GM19468 (cell line): Measurements from ENCODE around the gene AK1.

ENCODE experiments used
- ATAC-seq: cut with Tn5 transposase; IDR thresholded peaks from one replicate; pipeline ENCODE4 v1.9.1; 2021; ENCODE audit warnings: mild to moderate bottlenecking, moderate library complexity, moderate number of reproducible peaks; ENCODE audit not compliant: unreplicated experiment; ENCODE audit errors: extremely low read depth

The AK1 gene

DNA sequence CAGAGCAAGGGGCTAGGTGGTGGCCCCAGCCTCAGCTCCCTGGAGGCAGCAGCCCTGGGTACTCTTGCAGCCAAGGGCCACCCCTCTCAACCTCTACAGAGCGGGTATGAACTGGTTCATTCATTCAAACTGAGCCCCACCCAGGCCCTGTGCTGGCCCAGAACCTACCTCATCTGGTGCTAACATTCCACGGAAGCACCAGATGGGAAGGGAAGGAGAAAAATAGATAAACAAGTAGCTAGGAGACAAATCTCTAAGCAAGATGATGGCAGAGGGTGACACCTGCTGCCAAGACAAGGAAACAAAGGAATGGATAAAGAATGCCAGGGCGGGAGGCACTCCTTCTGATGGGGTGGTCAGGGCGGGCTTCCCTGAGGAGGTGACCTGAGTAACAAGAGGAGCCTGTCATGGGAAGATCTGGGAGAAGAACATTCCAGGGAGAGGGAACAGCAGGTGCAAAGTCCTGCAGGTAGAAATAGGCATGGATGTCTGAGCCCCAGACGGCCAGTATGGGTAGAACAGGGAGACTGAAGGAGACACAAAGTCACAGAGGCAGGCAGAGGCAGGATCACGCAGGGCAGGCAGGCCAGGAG, 33.2 kb upstream of the AK1 start:
- no peak for ATAC-seq

DNA sequence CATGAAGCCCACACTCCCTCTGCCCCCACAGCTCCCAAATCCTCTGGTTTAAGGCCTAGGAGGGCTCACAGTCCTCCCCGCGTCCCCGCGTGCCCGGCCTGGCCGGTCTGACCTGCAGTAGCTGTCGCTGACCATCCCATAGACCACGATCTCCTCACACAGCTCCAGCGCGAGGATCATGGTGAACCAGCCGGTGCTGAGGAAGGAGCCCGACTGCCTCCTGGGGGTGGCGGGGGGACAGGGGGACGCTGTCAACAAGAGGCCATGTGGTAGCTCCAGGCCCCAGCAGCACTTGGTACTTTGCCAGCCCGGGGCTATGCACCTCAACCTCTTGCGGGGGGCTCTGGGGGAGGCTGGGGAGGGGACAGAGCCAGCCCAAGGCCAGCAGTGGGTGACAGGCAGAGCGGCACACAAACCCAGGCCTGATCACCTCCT, 32.4 kb upstream of the AK1 start:
- no peak for ATAC-seq

DNA sequence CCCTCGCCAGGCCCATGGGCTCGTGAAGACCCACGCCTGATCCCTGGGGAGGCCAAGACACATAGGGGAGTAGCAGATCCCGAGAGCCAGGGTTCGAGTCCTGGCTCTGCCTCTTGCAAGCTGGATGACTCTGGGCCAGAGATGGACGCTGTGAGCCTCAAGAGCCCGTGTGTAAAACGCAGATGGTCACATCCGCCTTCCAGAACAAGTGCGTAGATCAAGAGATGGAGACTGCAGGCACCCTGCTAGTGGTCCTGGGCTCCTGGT, 31.1 kb upstream of the AK1 start:
- no peak for ATAC-seq

DNA sequence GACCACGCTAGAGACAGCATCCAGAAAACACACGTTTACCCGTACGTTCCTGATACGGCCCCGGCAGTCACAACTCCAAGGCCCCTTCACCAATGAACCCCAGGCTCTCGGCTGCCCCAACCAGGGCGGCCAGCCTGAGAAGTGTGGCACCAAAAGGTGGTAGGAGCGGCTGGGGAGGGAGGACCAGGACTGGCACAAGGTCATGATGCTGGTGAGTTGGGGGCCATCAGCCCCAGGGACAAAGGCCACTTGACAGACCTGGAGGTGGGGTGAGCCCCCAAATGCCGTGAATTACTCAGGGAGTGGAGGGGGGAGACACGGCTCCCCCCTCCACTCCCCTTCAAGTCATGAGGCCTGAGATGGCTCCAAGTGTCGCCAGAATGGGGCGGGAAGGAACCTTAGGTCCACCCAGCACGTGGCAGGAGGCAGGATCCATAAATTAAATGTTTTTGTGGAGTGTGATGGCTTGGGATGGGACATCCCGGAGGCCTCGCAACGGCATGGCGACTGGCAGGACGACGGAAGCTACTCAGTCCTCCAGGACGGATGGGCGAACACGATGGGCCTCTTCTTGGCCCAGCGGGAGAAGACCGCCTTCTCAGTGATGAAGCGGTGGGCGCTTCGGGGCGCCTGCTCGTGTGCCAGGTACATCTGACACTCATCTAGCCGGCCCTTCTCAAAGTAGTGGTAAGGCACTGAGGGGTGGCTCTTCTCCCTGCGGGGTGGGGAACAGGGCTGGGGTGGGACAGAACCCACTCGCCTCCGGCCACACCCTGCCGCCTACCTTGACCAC, 30.6 kb upstream of the AK1 start:
- ATAC-seq: no peak

DNA sequence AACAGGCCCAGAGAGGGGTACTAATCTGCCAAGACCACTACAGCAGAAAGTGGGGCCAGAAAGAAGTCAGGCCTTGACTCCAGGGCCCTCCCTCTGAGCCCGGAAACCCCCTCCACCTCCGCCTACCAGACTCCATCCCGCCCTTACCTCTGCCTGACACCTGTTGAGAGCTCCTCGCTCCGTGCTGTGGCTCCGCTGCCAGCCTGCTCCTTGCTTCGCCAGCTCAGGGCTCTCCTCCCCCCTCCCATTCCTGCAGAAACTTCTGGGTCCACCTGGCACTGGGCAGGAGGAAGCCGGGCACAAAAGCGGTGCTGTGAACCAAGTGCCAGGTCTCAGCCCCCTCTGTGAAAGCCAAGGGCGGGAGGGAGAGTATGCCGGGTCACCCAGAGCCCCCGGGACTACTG, 28.3 kb upstream of the AK1 start:
- ATAC-seq: no peak

DNA sequence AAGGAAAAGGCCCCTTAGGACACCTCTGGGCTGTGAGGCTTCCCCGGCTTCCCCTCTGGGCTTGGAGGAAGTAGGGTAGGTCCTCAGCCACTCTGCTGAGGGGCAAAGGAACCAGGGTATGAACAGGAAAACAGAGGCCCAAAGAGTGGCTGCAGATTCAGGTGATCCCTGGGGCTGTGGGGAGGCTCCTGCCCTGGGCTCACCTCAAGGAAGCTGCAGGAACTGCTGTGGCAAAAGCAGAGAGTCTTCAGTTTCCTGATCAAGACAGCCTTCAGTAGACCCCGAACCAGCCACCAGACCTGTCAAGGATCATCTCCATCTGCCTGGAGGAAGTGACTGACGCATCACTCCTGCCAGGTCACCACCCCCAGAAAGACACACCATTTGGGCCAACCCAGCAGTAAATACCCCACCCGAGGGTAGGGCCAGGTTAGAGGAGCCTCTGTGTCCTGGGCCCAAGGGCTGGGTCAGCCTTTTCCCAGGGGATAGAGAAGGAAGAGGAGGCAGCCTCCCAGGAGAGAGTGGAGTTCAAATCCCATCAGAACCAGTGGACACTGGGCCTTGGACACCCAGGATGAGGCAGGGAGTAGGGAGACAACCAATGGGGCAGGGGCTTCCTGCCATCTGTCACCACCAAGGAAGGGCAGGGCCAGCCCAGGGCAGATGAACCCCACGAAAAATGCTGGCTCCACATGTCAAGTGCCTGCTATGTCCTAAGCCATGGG, 27.7 kb upstream of the AK1 start:
- no peak for ATAC-seq

DNA sequence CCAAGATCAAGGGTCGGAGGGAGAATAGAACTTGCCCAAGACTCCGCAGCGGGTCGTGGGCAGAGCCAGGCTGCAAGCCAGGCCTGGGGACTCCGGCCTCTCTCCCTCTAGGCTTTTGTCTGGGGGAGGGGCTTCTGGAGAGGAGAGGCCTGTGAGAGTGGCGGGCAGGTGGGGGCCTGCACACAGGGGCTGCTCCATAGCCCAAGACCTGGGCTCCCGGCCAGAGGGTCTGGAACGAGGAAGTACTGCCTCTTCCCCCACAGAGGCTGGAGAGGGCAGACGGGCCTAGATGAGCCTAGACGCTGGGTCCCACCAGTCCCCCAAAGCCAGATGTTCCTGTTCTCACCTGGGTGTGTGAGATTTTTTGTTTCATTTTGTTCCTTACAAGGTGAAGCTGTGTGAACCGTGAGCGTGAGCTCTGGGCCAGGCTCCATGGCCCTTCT, 27.1 kb upstream of the AK1 start:
- ATAC-seq: no peak

DNA sequence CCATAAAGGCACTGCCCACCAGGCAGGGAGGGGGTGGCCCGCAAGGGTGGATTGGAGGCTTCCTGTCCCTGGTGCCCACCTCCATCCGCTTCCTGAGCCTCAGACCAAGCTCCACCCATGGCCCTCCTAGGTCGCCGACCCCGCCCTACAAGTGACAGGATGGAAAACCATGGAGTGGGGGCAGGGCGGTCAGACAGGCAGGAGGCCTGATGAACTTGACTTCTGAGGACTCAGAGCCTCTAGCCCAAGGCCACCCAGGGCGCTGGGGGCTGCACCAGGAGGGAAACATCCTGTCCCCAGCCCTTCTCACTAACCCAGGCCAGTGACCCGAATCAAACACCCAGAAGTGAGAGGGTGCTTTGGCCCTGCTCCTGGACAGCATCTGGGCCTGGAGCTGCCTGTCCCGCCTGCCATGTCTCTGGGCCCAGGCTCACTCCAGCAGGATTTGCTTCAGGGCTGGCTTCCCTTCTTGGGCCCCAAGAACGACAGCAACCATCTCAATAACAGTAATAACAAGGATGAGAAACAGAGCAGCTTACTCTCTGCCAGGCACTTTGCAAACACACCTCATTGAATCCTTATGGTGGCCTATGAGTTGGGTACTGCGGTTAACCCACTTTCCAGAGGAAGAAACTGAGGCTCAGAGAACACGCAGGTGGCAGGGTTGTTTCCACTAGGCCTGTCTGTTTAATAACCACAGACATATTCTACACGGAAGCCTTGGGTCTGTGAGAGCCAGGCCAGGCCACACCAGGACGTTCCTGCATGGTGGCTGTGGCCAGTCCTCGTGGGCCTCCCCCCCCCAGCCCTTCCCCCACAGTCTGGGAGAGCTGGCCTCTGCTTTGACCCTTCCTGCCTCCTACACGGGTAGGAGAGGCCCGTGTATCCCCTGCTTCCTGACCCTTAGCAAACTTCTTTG, 26.3 kb upstream of the AK1 start:
- no peak for ATAC-seq

DNA sequence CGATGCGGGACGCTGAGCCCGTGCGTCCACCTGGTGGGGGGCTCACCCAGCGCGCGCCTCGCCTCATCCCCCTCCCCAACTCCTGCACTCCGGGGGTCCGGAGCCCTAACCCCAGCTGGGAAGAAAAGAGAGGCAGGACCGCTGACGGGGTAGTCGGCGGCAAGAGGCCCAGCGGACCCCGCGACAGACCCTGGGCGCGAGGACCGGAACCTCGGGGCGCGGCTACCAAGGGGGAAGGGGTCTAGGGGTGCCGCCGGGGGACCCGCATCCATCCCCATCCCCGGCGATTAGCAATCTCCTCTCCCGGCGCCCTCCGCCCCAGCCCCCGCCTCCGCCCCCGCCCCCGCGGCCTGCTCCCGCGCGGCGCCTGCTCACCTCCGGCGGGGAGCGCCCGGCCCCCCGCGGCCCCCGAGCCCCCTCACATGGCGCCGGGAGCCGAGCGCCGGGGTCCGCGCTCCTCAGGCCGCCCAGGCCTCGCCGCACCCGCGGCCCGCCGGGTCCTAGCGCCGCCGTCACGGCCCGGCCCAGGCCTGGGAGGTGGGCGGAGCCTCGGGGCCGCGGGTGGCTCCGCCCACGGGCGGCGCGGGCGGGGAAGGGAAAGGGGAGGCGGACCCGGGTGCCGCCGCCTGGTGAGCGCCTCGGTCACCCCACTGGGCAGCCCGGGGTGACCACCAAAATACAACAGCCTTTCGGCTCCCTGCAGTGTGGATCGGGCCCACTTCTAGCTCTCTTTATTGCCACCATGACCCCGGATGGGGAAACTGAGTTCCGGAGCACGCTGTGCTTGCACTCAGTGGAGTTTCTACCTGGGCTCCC, 21.9 kb upstream of the AK1 start, which contains the start of gene ST6GALNAC6:
ST6GALNAC6 (minus strand) TSS at position 476 of the 816 bp plus-strand sequence. CDS start 1,622 bp downstream, outside the sequence.
- ATAC-seq: no peak

DNA sequence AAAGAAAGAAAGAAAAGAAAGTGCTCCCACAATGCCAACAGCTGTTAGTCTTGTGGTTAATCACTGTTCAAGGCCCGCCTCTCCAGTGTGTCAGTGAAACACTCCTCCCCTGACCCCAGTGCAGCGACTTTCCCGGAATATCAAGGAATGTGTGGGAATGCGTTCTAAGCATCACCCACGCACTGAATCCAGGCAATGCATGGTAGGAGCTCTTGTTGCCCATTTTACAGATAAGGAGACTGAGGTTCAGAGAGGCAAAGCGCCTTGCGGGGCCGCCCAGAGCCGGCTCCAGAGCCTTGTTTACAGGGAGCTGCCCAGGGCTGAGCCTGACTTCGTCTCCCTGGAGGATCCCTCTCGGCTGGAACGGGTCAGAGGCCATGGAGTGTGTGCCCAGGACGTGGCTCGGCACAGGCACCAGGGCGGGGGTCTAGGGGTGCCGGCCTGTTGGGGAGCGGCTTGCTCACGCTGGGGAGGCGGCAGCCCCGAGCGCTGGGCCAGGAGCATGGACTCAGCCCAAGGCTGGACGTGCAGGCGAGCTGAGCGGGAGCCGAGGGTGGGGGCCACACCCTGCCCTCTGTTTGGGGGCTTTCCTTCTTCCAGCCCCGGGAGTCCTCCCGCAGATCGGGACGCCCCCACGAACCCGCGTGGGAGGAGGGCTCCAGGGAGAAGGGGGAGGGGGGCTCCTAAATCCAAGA, 21.1 kb upstream of the AK1 start:
- no peak for ATAC-seq

DNA sequence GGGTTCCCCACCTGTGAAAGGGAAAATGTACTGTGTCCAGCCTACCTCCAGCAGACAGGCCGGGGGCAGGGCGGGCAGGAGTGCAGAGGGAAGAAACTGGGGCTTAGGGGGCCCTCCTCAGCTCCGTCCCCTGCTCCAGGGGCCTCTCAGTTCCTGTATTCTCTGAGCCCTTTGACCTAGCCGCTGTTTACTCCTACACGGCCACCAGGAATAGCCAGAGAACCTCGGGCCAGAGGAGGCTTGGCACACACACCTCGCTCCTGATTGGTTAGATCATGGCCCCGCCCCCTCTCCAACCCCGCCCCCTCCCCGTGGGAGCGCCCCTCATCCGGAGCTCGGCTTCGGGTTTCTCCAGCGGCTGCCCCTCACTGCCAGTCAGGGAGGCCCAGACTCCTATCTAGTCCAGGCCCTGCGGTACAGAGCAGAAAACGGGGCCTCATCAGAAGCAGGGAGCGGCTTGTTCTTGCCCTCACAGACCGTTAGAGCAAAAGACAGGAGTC, 19.8 kb upstream of the AK1 start:
- no peak for ATAC-seq

DNA sequence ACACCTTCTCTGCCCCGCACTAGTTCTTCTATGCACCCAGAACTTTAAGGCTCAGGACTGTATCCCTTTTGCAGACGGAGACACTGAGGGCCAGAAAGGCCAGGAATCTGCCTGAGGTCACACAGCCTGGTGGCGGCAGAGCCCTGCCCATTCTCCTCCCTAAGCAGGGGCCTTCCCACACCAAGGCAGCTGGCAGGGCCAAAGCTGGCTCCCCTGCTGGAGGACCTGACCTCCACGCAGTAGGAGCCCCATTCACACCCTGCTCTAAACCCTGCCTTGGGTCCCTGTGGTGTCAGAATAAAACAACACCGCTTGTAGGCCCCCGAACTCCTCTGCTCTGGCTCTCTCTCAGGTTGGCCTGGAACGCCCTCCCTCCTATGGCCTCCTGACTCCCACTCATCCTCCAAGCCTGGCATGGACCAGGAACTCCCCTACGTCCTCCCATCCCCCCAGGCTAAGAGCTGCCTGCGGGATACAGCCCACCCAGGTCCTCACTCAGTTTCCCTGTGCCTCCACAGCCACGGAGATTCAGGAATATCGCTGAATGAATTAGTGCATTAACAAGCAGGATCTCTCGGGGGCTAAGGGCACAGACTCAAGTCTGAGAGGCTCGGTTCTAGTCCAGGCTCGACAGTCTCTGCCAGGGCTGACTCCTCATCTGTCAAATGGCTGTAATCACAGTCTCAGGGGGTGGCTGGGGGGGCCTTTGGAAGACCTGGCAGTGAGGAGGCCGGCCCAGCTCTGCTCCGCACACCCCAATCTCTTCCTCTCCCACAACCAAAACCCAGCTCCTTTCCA, 19.1 kb upstream of the AK1 start:
- ATAC-seq: no peak

DNA sequence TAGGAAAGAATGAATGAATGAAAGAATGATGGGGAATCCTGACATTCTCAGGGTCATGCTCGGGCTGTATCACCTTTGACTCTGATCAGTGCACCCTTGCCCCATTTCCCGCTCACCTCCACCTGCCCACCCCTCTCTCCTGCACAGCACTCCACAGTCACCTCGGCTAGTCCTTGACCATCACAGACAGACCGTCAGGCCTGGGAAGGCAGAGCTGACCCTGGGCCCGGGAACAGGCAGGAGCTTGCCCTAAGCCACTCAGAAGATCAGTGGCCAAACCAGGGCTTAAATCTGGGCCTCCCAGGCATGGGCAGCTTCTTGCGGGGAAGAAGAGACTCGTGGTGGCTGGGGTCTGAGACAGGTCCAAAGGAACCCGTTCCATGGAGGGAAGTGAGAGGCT, 18.3 kb upstream of the AK1 start:
- no peak for ATAC-seq

DNA sequence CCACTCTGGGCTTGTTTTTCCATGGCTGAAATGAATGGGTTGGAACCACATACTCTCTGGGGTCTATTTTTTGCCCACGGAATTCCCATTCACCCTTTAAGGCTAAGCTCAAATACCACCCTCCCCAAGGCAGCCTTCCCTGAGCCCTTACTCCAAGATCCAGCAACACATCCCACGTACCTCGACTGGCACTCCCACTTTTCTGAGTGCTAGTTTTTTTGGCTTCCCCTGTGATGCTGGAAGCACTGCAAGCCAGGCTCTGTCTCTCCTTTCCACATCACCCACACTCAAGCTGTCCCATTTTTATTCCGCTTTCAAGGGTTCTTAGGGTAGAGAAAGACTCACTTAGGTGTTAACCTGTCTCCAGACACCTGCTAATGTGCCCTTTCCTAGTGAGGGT, 15.9 kb upstream of the AK1 start:
- ATAC-seq: no peak

DNA sequence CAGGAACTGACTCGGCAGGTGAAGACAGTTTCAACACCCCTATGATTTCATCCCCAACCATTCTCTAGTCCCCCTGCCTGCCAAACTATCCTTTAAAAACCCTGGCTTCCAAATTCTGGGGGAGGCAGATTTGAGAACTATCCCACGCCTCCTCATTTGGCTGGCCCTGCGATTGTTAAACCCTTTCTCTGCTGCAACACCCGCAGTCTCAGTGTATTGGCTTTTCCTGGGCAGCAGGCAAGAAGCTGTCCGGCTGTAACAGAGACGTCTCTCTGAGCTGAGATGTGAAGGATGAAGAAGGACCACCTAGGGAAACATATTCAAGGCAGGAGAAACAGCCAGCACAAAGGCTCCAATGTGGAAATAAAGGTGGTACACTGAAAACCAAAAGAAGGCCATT, 15.4 kb upstream of the AK1 start:
- ATAC-seq: no peak

DNA sequence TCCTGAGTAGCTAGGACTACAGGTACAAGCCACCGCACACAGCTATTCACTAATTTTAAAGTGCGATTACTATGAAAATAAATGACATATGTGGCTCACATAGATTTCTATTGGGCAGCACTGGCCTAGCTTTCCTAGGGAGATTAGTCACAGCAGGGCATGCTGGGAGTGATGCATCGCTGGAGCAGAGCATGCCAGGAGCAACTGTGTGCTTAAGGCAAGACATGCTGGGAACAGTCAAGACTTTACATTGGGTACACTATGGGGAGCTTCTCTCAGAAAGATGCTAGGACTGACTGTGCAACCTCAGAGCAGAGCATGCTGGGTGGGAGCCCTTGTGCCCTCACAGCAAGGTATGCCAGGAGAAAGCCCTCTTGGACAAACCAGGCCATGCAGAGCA, 12.6 kb upstream of the AK1 start:
- no peak for ATAC-seq

DNA sequence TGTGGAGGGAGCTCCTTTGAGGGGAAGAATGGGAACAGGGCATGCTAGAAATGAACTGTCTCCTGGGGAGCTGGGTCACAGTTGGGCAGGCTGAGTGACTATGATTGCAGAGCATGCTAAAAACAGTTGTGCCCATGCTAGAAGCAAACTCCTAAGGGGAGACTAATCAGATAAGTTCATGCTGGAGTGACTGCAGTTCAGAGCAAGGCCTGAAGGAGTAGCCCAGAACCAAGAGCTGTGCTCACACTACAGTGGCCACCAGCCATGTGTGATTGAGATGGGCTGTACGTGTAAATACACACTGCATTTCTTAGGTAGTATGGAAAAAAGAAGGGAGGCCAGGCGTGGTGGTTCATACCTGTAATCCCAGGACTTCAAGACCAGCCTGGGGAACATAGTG, 10.3 kb upstream of the AK1 start:
- no peak for ATAC-seq

DNA sequence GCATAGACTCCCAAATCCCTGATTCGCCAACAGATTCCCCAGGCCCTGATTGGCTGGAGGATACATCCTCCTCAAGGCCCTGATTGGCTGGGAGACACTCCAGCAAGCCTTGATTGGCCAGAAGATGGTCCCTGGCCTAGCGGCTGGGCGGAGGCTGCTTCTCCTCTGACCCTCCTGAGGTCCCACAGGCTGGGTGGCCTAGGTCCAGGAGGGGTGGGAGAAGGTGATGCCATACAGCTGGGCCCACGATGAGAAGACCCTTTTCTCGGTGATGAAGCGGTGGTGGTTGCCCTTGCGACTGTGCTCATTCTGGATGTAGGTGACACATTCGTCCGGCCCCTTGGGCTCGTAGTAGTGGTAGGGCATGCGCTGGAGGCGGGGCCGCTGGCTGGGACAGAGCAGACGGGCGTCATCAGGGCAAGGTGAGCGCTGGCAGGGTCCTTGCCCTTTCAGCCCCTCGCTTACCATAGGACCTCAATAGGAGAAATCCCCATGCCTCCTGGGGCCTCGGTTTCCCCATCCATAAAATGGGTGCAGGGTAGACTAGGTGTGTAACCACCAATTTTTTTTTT, 9.0 kb upstream of the AK1 start:
- ATAC-seq: no peak
